K562 (cell line): ENCODE data around the gene SLC36A2. TPM values are rescaled to one million over a fixed set of nuclear protein-coding genes. Genes with fewer than 3 reads are reported as not detected.

Source experiments
- ATAC-seq: fragments of 200-7000 bp; cut with Tn5 transposase; 3 replicates; pipeline ENCODE4 v1.9.1; 2020; ENCODE audit warnings: moderate library complexity
- BruUV-seq: library from RNA; stranded (reverse); fragments of 400-500 nt; replicated peaks from 2 replicates; lab custom pipeline; 2021; lab: Mats Ljungman, UMichigan
- CTCF ChIA-PET: fragments of 300-600 bp; formaldehyde crosslinking; extraction: SDS; loops from one replicate; lab custom pipeline; 2021; ENCODE audit warnings: low intra/inter-chr PET ratio; lab: Yijun Ruan, JAX
- POLR2A ChIA-PET: fragments of 300-600, 350-650 bp; sonication (Branson Sonifier 250); formaldehyde crosslinking; extraction: SDS; loops from one replicate; lab custom pipeline; 2021; ENCODE audit warnings: antibody characterized with exemption, inconsistent platforms; lab: Yijun Ruan, JAX
- DNase-seq, 4 experiments: peaks; one replicate each; pipeline versions ENCODE4 v3.0.0 to v3.0.0-alpha.2; 2011 to 2018; ENCODE audit warnings: low spot score in 3 of 4, mixed read lengths in 3 of 4; ENCODE audit errors: extremely low read depth in 1 of 4
- FAIRE-seq: peaks from 2 replicates; lab custom pipeline; 2011; peaks lifted over from hg19 to GRCh38; lab: Jason Lieb, UNC
- H2AFZ ChIP-seq: 2 replicates; pipeline ENCODE4 v1.6.0; 2011; ENCODE audit warnings: low read depth, low read length, control low read depth, inconsistent platforms
- H3K27ac ChIP-seq: fragments of 200-600 bp; 3 replicates; pipeline ENCODE4 v1.8.0; 2011; ENCODE audit warnings: low read depth, mild to moderate bottlenecking, control low read depth, inconsistent platforms, low read length, moderate library complexity, mixed read lengths; ENCODE audit errors: extremely low read depth
- H3K27me3 ChIP-seq, 2 experiments: fragments of 300-600 bp in 1 of 2; 2 replicates in 1 of 2; 3 replicates in 1 of 2; pipeline versions ENCODE4 v1.6.0 to v1.8.0; 2011; ENCODE audit warnings: inconsistent platforms in 2 of 2, low read length in 2 of 2, mild to moderate bottlenecking in 1 of 2, mixed read lengths in 1 of 2, moderate library complexity in 1 of 2; ENCODE audit not compliant: control insufficient read depth in 2 of 2, insufficient read depth in 2 of 2
- H3K36me3 ChIP-seq: fragments of 300-600 bp; 3 replicates; pipeline ENCODE4 v1.8.0; 2011; ENCODE audit warnings: mild to moderate bottlenecking, low read length, inconsistent platforms; ENCODE audit not compliant: control insufficient read depth, insufficient read depth
- H3K4me1 ChIP-seq, 2 experiments: fragments of 200-600 bp in 1 of 2; replicated peaks in 1 of 2; 2 replicates in 1 of 2; 3 replicates in 1 of 2; pipeline versions ENCODE4 v1.5.1 to v1.8.0; 2011; ENCODE audit warnings: inconsistent platforms in 2 of 2, low read length in 2 of 2, mild to moderate bottlenecking in 1 of 2, mixed read lengths in 1 of 2, moderate library complexity in 1 of 2; ENCODE audit not compliant: control insufficient read depth in 2 of 2, insufficient read depth in 2 of 2
- H3K4me2 ChIP-seq: 2 replicates; pipeline ENCODE4 v1.6.1; 2011; ENCODE audit warnings: low read length, control low read depth, inconsistent platforms, mixed read lengths; ENCODE audit not compliant: insufficient read depth
- H3K4me3 ChIP-seq: fragments of 200-600 bp; sonication (generic), shearing (Covaris generic); 2 replicates; pipeline ENCODE4 v1.5.1; 2016; ENCODE audit warnings: control low read depth, inconsistent platforms
- H3K79me2 ChIP-seq: fragments of 200-600 bp; 3 replicates; pipeline ENCODE4 v1.8.0; 2011; ENCODE audit warnings: low read length, inconsistent platforms; ENCODE audit not compliant: control insufficient read depth, insufficient read depth
- H3K9ac ChIP-seq, 2 experiments: 2 replicates each; pipeline versions ENCODE4 v1.6.0 to v1.6.1; 2011; ENCODE audit warnings: low read depth in 2 of 2, low read length in 2 of 2, control low read depth in 1 of 2, inconsistent platforms in 1 of 2, mild to moderate bottlenecking in 1 of 2, mixed read lengths in 1 of 2; ENCODE audit not compliant: insufficient read depth in 1 of 2
- H3K9me1 ChIP-seq: one replicate; pipeline ENCODE4 v1.6.0; 2011; ENCODE audit warnings: inconsistent platforms, mild to moderate bottlenecking, low read length, moderate library complexity; ENCODE audit not compliant: control insufficient read depth, insufficient read depth
- H3K9me3 ChIP-seq: replicated peaks from 2 replicates; pipeline ENCODE4 v1.5.1; 2011; ENCODE audit warnings: low read depth, low read length, inconsistent platforms; ENCODE audit not compliant: control insufficient read depth, insufficient read depth
- H4K20me1 ChIP-seq: replicated peaks from 2 replicates; pipeline ENCODE4 v1.6.1; 2011; ENCODE audit warnings: low read length, inconsistent platforms, mixed read lengths; ENCODE audit not compliant: control insufficient read depth, insufficient read depth
- CSDE1 ChIP-seq, 2 experiments: fragments of 450-650 bp; IDR thresholded peaks; 2 replicates each; pipeline ENCODE4 v1.6.1; 2016; ENCODE audit warnings: mild to moderate bottlenecking in 1 of 2
- PHB2 ChIP-seq: fragments of 450-650 bp; IDR thresholded peaks from 2 replicates; pipeline ENCODE4 v1.6.1; 2017; ENCODE audit warnings: low read depth
- U2AF1 ChIP-seq: fragments of 200-400 bp; formaldehyde crosslinking; optimal IDR thresholded peaks from 2 replicates; pipeline ENCODE3; 2017; ENCODE audit warnings: mild to moderate bottlenecking, low read depth, low read length, moderate library complexity
- ZNF212 ChIP-seq: fragments of 450-650 bp; formaldehyde crosslinking; IDR thresholded peaks from 2 replicates; pipeline ENCODE4 v1.4.0; 2020; ENCODE audit warnings: mild to moderate bottlenecking
- ZNF263 ChIP-seq: sonication (generic); formaldehyde crosslinking; IDR thresholded peaks from 2 replicates; pipeline ENCODE4 v1.8.0; 2022; ENCODE audit warnings: mild to moderate bottlenecking, missing genetic modification reagents, borderline replicate concordance
- ZNF41 ChIP-seq: fragments of 250-450 bp; sonication (Bioruptor Pico); conservative IDR thresholded peaks from 2 replicates; pipeline ENCODE4 v1.4.0; 2020; ENCODE audit warnings: mild to moderate bottlenecking
- WGBS: fragments of 100-300 bp; shearing (Covaris generic); methylation state at CpG from one replicate; pipeline ENCODE4 v1.1.6; 2016; ENCODE audit warnings: low coverage, mixed read lengths; ENCODE audit not compliant: insufficient coverage; ENCODE audit errors: missing lambda C conversion rate; 5-methylcytosine and 5-hydroxymethylcytosine counted together
- in situ Hi-C: fragments of 300-500 bp; cut with MboI; formaldehyde crosslinking; loops from 4 replicates; pipeline ENCODE4 v1.15.0; 2018; ENCODE audit warnings: inconsistent platforms, mixed read lengths
- intact Hi-C: fragments of 100-400 bp; cut with micrococcal nuclease; formaldehyde crosslinking; loops from 2 replicates; pipeline ENCODE4 v1.14.2; 2022
- polyA plus RNA-seq, 8 experiments: library from polyadenylated mRNA; depleted of rRNA in 4 of 8; stranded (reverse) in 5 of 8; unstranded in 3 of 8; fragments of >200 nt; fragmentation: Nextera tagmentation in 2 of 8; fragmentation: Illumina TruSeq in 1 of 8; extraction: Ambion mirVana in 2 of 8; extraction: Trizol in 1 of 8; gene quantifications; 2 replicates each; pipeline versions ENCODE4 v1.2.1 to v1.2.3, GENCODE V29; 2011 to 2014; ENCODE audit warnings: inconsistent platforms in 1 of 8, missing spikeins in 1 of 8
- total RNA-seq, 7 experiments: library from RNA; depleted of rRNA in 6 of 7; stranded (reverse); fragments of >200 nt in 6 of 7; fragmentation: Illumina TruSeq in 2 of 7; extraction: Trizol in 2 of 7; gene quantifications; 2 replicates each; pipeline versions ENCODE4 v1.2.1 to v1.2.3, GENCODE V29; 2011 to 2021; ENCODE audit warnings: low replicate concordance in 1 of 7
- TF ChIP-seq, protein P1 (sequence below): sonication (generic); formaldehyde crosslinking; IDR thresholded peaks from 2 replicates; pipeline ENCODE4 v1.8.0; 2022; ENCODE audit warnings: mild to moderate bottlenecking, missing genetic modification reagents
- TF ChIP-seq, protein P2 (sequence below): sonication (generic); formaldehyde crosslinking; IDR thresholded peaks from 2 replicates; pipeline ENCODE4 v1.8.0; 2022; ENCODE audit warnings: missing genetic modification reagents, mild to moderate bottlenecking, moderate library complexity, borderline replicate concordance

SLC36A2 gene
- total and polyA plus RNA-seq, 9 of the 15 experiments (the other 6 are each of a cell fraction or from before 2014, with no cell fraction given) = not detected

DNA sequence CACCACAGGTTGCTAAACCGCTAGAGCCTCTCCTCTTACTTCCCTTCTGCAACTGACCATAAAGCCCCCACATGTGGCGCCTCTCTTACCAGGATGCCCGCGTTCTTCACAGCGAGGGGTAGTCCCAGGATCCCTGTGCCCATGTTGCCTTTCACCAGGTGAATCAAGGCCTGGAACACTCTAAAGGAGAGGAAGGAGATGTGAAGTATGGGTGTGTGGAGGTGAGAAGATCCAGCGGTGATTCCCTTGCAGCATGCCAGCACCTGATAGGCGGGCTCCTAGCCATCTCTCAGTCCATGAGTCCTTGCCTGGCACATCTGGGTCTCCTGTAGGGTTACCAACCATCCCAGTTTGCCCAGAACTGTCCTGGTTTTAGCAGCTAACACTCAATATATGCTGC lies 3.3 kb downstream of the SLC36A2 start (continued):
- TF ChIP-seq PHB2 (no peak), CSDE1 (IDR thresholded peaks at IDR 0.05) (no peak)

DNA sequence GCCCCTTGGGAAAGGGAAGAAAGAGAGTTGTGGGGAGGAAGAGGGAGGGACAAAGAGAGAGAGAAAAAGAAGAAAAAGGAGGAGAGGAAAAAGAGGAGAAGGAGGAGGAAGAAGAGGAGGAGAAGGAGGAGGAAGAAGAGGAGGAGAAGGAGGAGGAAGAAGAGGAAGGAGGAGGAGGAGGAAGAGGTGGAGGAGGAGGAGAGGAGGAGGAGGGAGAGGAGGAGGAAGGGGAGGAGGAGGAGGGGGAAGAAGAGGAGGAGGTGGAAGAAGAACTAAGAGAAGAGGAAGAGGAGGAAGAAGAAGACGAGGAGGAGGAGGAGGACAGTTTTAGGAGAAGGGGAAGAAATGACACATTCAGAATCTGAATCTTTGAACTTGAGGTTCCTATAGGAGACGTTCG lies 7.4 kb downstream of the SLC36A2 start:
- intact Hi-C loops (no loop called here), in situ Hi-C loops (no loop called here)
- Histone ChIP-seq H3K36me3 (no peaks in the 10 kb centered on the region), H3K27me3 (peaks cover 0 to 25% of the 10 kb centered on the region in 2 experiments; a peak in 3 of 5 replicates), H3K79me2 (no peaks in the 10 kb centered on the region), H3K4me2 (no peak overlapping the region), H3K4me1 (no peaks in the 10 kb centered on the region), H2AFZ (no peak overlapping the region), H3K9ac (no peak overlapping the region), H3K9me1 (no peaks in the 10 kb centered on the region), H4K20me1 (no peaks in the 10 kb centered on the region; the same call in 1 of the 2 replicates), H3K9me3 (no peaks in the 10 kb centered on the region), H3K27ac (no peak overlapping the region), H3K4me3 (no peak overlapping the region)
- ChIA-PET CTCF (no interaction called here), POLR2A (interaction anchor here (0.7 kb wide), 1 partner anchor 140 kb away, joined by 3 read pairs; no protein-coding TSS in a partner anchor)
- DNase-seq (no peak), ATAC-seq (no peak), FAIRE-seq (no peak)
- WGBS = 0% methylated on average over 2 of the region's 3 CpGs
- no peak for TF ChIP-seq U2AF1
- TF ChIP-seq ZNF41 (CRISPR knock-in tag) = no peak
- TF ChIP-seq ZNF263 (CRISPR knock-in tag) = 0 out of 2 replicates have a peak, but pooled peaks have one; percentile 31
- TF ChIP-seq ZNF212 (CRISPR knock-in tag) = no peak
- TF ChIP-seq, protein P1, sequence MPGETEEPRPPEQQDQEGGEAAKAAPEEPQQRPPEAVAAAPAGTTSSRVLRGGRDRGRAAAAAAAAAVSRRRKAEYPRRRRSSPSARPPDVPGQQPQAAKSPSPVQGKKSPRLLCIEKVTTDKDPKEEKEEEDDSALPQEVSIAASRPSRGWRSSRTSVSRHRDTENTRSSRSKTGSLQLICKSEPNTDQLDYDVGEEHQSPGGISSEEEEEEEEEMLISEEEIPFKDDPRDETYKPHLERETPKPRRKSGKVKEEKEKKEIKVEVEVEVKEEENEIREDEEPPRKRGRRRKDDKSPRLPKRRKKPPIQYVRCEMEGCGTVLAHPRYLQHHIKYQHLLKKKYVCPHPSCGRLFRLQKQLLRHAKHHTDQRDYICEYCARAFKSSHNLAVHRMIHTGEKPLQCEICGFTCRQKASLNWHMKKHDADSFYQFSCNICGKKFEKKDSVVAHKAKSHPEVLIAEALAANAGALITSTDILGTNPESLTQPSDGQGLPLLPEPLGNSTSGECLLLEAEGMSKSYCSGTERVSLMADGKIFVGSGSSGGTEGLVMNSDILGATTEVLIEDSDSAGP (CRISPR knock-in tag) = no peak
- TF ChIP-seq, protein P2, sequence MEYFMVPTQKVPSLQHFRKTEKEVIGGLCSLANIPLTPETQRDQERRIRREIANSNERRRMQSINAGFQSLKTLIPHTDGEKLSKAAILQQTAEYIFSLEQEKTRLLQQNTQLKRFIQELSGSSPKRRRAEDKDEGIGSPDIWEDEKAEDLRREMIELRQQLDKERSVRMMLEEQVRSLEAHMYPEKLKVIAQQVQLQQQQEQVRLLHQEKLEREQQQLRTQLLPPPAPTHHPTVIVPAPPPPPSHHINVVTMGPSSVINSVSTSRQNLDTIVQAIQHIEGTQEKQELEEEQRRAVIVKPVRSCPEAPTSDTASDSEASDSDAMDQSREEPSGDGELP (CRISPR knock-in tag) = no peak
- no TSS peak for BruUV-seq
